NCI-H1930 (cell line): ENCODE measurements around the gene FBH1.

Source experiments
- DNase-seq, 2 experiments: peaks; one replicate each; lab custom pipeline; 2025; lab: John Stamatoyannopoulos, UW

The FBH1 gene

DNA sequence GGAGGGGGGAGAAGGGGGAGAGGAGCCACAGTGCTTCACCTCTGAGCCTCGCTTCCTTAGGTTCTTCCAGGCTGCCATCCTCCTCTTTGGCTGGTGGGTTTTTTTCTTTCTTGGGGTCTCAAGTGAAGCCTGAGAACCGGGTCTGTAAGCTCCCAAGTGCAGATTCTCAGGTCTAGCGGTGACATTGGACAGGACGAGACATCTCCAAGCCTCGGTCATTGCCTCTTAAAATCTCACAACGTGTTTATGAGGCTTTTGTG lies 88.1 kb downstream of the FBH1 start:
- DNase-seq = no peak

DNA sequence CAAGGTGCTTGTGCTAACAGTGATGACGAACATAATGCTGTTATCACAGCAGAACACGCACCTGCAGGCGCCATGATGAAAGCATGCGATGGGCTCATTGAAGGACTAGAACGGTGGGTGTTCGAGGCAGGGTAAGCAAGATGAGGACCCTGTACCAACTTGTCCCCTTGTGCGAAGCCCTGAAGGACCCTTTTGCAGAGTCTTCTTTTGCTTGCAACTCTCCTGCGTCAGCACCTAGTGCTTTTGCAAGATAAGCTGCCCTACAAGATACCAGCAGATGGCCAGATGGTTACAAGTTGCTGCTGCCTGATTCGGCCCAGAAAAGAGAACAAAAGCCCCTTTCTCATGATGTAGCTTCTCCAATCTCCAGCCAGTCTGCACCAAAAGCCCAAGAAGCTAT lies 91.5 kb downstream of the FBH1 start:
- no peak for DNase-seq

DNA sequence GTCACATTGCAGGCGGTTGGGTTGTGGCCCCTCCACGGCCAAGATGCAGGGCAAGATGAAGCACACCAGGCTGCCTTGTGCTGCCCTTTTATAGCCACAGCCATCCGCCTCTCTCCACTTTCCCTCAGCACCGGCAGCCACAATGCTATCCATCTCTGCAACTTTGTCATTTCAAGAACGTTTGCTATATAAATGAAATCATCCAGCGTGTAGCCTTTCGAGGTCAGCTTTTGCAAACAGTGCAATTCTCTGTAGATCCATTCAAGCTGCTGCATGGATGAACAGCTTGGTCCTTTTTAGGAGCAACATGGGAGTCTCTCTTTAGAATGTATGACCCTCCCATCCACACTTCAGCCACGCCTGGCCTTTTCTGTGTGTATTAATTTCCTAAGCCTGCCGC lies 93.7 kb downstream of the FBH1 start:
- DNase-seq = no peak

GRCh38 chr10:5985029-5985428 lies 95.0 kb downstream of the FBH1 start:
- DNase-seq = no peak
